SH-SY5Y (cell line): ENCODE measurements around the gene PNMA5.

Experiments
- GATA2 ChIP-seq: IDR thresholded peaks from 2 replicates; pipeline ENCODE4 v1.6.1; 2011; ENCODE audit warnings: mild to moderate bottlenecking, low read depth, low read length
- GATA3 ChIP-seq: IDR thresholded peaks from 2 replicates; pipeline ENCODE4 v1.6.1; 2011; ENCODE audit warnings: low read depth, mild to moderate bottlenecking, low read length, moderate library complexity

The PNMA5 gene

DNA sequence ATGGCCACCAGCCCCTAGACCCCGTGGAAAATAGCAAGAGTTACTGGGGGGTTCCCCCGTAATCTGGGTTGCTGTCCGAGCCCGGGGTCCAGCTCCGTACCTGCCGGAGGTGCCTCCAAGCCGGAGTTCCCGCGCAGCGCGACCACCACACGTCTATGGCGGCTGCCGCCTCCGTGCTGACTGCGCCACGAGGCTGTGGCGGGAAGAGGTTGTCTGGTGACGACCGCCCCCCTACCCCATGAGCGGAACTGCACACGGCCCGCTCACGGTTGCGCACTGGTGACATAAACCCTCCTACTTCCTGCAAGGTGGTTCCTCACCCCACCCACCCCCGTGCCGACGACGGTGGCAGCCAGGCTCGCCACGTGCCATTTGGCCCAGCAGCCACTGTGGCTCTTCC lies at the start of gene PNMA5:
Gene PNMA5 (minus strand): TSS at position 184 of the 400 bp plus-strand sequence. CDS start 2,518 bp downstream, outside the sequence.
- TF ChIP-seq GATA3, result no peak
- TF ChIP-seq GATA2, result no peak

DNA sequence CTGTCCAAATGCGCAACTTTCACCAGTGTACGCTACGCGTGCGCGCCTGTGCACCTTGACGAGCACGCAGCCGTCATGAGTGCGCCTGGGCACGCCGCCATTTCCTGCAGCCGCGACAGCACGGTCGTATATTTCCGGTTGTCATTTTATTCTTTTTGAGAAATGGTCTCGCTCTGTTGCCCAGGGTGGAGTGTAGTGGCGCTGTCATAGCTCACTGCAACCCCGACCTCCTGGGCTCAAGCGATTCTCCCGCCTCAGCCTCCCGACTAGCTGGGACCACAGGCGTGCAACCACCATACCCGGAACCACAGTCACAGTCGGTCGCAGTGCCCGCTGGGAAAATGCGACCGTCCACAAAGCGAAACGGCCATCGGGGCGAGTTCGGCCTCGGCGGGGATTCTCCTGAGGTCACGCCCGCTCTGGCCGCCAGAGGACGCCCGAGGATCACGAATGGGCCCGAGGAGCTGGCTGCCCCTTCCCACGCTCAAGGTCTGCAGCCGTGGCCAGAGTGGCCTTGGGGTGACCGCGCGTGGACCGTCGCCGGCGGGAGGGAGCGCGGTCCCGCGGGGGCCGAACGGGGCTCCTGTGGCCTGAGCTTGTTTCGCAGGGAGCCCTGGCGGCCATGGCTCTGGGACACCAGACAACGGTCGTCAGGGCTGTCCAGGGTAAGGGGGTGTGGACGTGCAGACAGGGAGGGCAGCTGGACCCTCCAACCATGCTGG lies 38.6 kb upstream of the PNMA5 start:
- TF ChIP-seq GATA3 (no peak), GATA2 (no peak)

DNA sequence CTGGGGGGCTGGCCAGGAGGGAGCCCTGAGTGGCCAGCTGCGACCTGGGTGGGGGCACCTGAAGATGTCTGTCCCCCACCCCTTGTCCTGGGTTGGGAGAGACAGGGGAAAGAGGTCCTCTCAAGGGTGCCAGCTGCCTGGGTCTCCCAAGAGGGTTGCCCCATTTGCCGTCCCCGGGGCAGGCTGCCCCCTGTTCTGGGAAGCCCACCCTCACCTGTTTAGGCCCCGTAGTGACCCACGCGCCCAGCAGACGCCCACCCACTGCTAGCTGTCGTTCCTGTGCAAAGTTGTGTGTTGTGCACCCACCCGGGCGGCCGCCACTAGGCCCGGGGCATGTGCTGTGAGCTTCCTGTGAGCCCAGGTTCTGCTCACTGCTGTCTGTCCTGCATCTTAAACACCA lies 36.9 kb upstream of the PNMA5 start:
- TF ChIP-seq GATA3 (no peak), GATA2 (no peak)

GRCh38 chrX:153029875-153030274 lies 36.0 kb upstream of the PNMA5 start:
- TF ChIP-seq GATA3 (no peak), GATA2 (no peak)

GRCh38 chrX:153029162-153029561 lies 35.2 kb upstream of the PNMA5 start:
- TF ChIP-seq GATA2 (no peak), GATA3 (no peak)

- TF ChIP-seq GATA3 (no peak), GATA2 (no peak)
These were observed 25.2 kb upstream of the PNMA5 start for GRCh38 chrX:153019166-153019565.

DNA sequence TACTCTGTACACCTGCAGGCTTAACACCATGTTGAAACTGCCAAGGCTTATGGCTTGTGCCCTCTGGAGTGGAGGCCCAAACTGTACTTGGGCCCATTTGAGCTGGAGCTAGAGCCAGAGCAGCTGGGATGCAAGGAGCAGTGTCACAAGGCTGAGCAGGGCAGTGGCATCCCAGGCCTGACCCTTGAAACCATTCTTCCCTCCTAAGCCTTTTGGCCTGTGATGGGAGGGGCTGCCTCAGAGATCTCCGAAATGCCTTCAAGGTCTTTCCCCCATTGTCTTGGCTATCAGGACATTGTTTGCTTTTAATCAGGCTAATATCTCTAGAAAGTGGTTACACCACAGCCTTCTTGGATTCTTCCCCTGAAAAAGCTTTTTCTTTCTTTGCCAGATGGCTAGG lies 10.9 kb upstream of the PNMA5 start:
- no peak for TF ChIP-seq GATA3
- TF ChIP-seq GATA2, result no peak

- no peak for TF ChIP-seq GATA3
- no peak for TF ChIP-seq GATA2
These were observed 10.1 kb upstream of the PNMA5 start for GRCh38 chrX:153003981-153004380.

DNA sequence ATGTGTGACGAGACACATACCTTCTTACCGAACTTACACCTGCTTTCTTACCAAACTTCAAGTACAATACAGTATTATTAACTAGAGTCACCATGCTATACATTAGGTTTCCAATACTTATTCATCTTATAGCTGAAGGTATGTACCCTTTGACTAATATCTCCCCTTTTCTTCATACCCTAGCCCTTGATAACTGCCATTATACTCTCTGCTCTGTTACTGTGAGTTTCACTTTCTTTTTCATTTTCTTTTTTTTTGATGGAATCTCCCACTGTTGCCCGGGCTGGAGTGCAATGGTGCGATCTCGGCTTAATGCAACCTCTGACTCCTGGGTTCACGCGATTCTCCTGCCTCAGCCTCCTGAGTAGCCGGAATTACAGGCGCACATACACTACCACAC lies 3.4 kb upstream of the PNMA5 start:
- TF ChIP-seq GATA3, result no peak
- no peak for TF ChIP-seq GATA2

DNA sequence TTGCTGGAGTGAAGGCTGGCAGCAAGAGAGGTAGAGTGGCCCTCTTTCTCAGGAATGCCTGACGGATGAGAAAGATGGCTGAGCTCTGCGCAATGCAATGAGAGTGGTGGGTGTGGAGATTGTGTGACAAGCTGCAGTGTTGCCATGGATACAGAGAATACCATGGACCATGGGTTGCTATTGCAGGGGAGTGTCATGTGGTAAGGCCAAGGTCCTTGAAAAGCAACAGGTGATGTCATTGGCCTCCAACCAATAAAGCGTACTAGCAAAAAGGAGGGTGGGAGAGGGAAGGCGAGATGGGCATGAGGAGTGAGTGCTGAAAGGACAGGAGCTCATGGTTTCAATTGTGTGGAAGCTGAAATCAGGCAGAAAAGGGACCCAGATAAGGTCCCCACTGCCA lies 1.8 kb downstream of the PNMA5 start:
- TF ChIP-seq GATA2, result no peak
- TF ChIP-seq GATA3, result no peak

GRCh38 chrX:152991123-152991522 lies 2.8 kb downstream of the PNMA5 start:
- no peak for TF ChIP-seq GATA3
- TF ChIP-seq GATA2, result no peak

DNA sequence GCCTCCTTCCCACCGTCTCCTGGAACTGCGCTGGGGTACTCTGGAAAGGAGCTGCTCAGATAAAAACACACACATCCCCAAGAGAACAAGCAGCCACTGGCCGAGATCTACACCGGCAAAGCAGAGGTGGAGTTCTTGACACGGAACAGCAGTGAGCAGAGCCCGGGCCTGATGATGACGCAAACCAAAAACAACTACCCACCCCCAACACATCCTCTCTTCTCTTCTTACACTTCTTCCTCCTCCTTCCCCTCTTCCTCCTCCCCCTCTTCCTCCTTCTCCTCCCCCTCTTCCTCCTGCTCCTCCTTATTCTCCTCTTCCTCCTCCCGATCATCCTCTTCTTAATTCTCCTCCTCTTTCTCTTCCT lies 4.6 kb downstream of the PNMA5 start:
- TF ChIP-seq GATA2, result no peak

DNA sequence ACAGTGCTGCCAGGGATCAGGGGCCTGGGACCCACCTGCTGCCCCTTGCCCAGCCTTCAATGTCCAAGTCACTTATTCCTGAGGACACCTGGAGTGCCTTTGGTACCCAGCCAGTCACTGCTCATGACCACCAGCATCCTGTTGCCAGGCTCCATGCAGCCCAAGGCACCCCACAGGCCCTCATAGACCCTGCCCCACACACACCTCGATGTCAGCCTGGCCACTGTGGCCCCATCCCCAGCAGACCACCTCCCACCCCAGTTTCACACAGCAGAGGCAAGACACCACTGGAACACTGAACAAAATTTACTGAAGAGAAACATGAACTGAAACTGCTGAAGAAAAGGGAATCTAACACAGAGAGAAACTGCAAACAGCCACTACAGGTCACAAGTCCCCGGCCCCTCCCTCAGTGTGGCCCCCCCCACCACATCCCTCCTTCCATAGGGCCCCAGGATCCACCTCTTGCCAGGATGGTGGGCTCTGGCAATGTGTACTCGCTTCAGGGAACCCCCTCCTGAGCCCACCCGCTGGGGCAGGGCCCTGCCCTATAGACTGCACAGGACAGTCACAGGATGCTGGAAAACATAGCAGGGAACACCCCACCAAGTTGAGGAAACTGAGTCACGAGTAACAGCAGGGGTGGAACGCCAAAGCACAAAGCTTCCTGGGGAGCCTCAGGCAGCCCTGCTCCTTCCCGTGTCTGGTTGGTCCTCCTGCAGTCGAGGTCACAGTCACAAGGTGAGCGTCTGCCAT lies 5.2 kb downstream of the PNMA5 start:
- TF ChIP-seq GATA3 (no peak), GATA2 (no peak)

DNA sequence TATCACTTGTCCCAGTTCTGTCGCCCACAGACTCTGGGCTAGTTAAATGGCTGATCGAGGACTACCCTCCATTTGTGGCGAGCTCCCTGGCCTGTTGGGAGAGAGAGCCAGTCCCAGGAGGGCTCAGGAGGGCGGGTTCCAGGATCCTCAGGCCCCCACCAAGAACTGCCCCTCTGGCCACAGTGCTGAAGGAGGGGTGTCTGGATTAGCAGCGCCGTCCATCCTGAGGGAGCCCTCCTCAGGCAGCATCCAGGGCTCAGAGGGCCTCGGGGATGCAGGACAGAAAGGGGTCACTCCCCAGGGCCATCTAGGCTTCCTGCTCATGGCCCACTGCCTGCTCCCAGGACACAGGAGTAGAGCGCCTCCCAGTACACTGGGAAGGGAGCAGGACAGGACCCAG lies 6.1 kb downstream of the PNMA5 start:
- TF ChIP-seq GATA3, result no peak
- TF ChIP-seq GATA2, result no peak

DNA sequence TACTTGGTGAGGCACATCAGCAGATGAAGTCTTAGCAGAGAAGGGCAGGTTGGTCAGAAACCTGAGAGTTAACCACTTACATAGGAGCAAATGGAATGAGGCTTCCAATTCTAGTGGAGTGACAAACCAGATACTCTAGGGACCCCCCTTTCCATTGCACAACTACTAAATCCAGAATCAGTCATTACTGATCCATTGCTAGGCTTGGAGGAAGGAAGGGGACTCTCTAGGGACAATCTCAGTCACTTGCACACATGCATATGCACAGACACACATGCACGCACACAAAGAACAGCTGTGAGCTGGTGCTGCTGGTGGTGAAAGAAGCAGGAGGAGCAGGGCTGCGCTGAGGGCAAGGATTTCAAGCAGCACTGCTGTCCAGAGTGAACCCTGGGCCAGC lies 25.7 kb downstream of the PNMA5 start:
- no peak for TF ChIP-seq GATA3
- TF ChIP-seq GATA2, result no peak
